ENCODE measurements around the gene ASB2. TPM values are rescaled to one million over a fixed set of nuclear protein-coding genes. Genes with fewer than 3 reads are reported as not detected.

The ASB2 gene
- total and polyA plus RNA-seq, 2 of the 8 experiments (the other 6 are each of a cell fraction or from before 2014, with no cell fraction given), result 1.0 to 2.1 TPM

DNA sequence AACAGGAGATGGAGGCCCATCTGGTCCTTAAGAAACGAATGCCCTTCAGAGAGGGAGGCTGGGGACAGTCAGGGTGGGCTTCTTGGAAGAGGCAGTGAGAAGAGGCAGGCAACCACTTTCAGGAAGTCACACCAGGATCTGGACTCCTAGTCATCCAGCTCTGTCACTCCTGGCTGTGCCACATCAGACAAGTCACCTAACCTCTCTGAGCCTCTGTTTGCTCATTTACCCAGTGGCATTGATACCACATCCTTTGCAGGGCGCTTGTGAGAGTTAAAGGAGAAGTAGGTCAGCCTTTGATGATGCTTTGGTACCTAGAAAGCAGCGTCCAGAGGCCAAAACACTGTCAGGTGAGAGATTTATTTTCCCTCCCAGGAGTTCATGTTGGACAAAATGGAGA lies 31.9 kb upstream of the ASB2 start:
- TF ChIP-seq KDM1A (IDR thresholded peaks at IDR 0.05; ENCODE audit: borderline replicate concordance, low read length) (no peak), ASH2L (IDR thresholded peaks at IDR 0.05; ENCODE audit: low read length) (no peak), FOSL1 (IDR thresholded peaks at IDR 0.05; ENCODE audit: insufficient read depth, low read depth, low read length) (no peak), KDM4A (IDR thresholded peaks at IDR 0.05; ENCODE audit: low read depth, low read length, severe bottlenecking) (no peak), TAF1 (IDR thresholded peaks at IDR 0.05; ENCODE audit: low read depth, low read length) (no peak), JUND (IDR thresholded peaks at IDR 0.05; ENCODE audit: low read length) (no peak), CHD2 (IDR thresholded peaks at IDR 0.05; ENCODE audit: low read length) (no peak), PHF8 (conservative IDR thresholded peaks at IDR 0.05; ENCODE audit: low read depth, low read length) (no peak), TCF12 (IDR thresholded peaks at IDR 0.05; ENCODE audit: low read depth, low read length) (no peak), CHD1 (IDR thresholded peaks at IDR 0.05; ENCODE audit: low read depth, low read length) (no peak), HDAC6 (IDR thresholded peaks at IDR 0.05; ENCODE audit: low read depth, low read length) (no peak)
- TF ChIP-seq, protein P1, sequence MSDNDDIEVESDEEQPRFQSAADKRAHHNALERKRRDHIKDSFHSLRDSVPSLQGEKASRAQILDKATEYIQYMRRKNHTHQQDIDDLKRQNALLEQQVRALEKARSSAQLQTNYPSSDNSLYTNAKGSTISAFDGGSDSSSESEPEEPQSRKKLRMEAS (IDR thresholded peaks at IDR 0.05), result no peak

More for the DNA sequence above, 31.9 kb upstream of the ASB2 start:
- Histone ChIP-seq H3K27ac (ENCODE audit: low read depth, low read length) (no peak overlapping the region), H3K18ac (ENCODE audit: extremely low read depth, low read length) (no peak overlapping the region), H2BK15ac (ENCODE audit: low read length) (no peak overlapping the region), H3K23me2 (ENCODE audit: low read depth, low read length) (peaks cover 3% of the 10 kb centered on the region; the same call in 1 of the 2 replicates), H3K79me1 (ENCODE audit: low read depth, low read length) (no peaks in the 10 kb centered on the region), H3K9me3 (ENCODE audit: insufficient read depth in 2 of 2, low read depth in 1 of 2, low read length in 1 of 2) (no peaks in the 10 kb centered on the region), H3K4me2 (ENCODE audit: insufficient read depth in 1 of 2, low read depth in 2 of 2, low read length in 2 of 2) (no peak overlapping the region), H2BK5ac (ENCODE audit: low read depth, low read length) (no peak overlapping the region), H2AFZ (ENCODE audit: low read length) (no peak overlapping the region), H4K20me1 (replicated peaks in 1 of 2; ENCODE audit: control insufficient read depth in 1 of 2, insufficient read depth in 2 of 2, low read length in 2 of 2) (peaks cover 0 to 2% of the 10 kb centered on the region in 2 experiments), H3K4me1 (replicated peaks in 1 of 4; ENCODE audit: control insufficient read depth in 3 of 4, insufficient read depth in 4 of 4, low read length in 3 of 4) (no peaks in the 10 kb centered on the region), H3K14ac (ENCODE audit: insufficient read length) (no peak overlapping the region), H3K79me2 (ENCODE audit: control insufficient read depth in 1 of 2, insufficient read depth in 2 of 2, low read length in 2 of 2) (no peaks in the 10 kb centered on the region), H3K56ac (replicated peaks; ENCODE audit: insufficient read length, low read depth, low read length) (no peak overlapping the region), H2BK20ac (ENCODE audit: low read length) (no peak overlapping the region), H4K8ac (ENCODE audit: extremely low read depth, insufficient read depth, low read length) (no peak overlapping the region), H3K36me3 (ENCODE audit: control insufficient read depth in 2 of 4, insufficient read depth in 4 of 4, low read length in 3 of 4) (no peaks in the 10 kb centered on the region), H3K9ac (replicated peaks in 1 of 4; ENCODE audit: extremely low read depth in 1 of 4, low read depth in 3 of 4, low read length in 3 of 4) (no peak overlapping the region), H4K91ac (replicated peaks; ENCODE audit: insufficient read length, low read length) (no peak overlapping the region), H2AK5ac (ENCODE audit: low read depth, low read length) (no peak overlapping the region), H3K4me3 (ENCODE audit: extremely low read depth in 1 of 4, insufficient read depth in 2 of 4, low read depth in 3 of 4, low read length in 4 of 4) (no peak overlapping the region), H3K4ac (replicated peaks; ENCODE audit: insufficient read length, low read depth, low read length) (no peak overlapping the region), H4K5ac (ENCODE audit: insufficient read length, low read depth, low read length) (no peak overlapping the region), H2BK12ac (ENCODE audit: low read depth, low read length) (no peak overlapping the region), H2BK120ac (replicated peaks; ENCODE audit: low read depth, low read length) (no peak overlapping the region), H3K23ac (ENCODE audit: insufficient read length) (no peak overlapping the region), H3K27me3 (replicated peaks in 1 of 4; ENCODE audit: control insufficient read depth in 3 of 4, extremely low read depth in 1 of 4, insufficient read depth in 3 of 4, low read length in 3 of 4) (peaks cover 0 to 2% (median 0%) of the 10 kb centered on the region in 4 experiments; a peak in 1 of 7 replicates)
- ChIA-PET CTCF (ENCODE audit: partially characterized antibody) (interaction anchor here (1.3 to 20.5 kb wide), 2 partner anchors 28 to 64 kb away, joined by 4 to 484 read pairs; no protein-coding TSS in a partner anchor), POLR2A (ENCODE audit: partially characterized antibody) (interaction anchor here (1.2 kb wide), 1 partner anchor 71 kb away, joined by 3 read pairs; no protein-coding TSS in a partner anchor)
- DNase-seq (ENCODE audit: low read depth in 1 of 2, low spot score in 2 of 2), result no peak
- no peak for FAIRE-seq
- WGBS, 2 experiments (ENCODE audit: extremely low coverage in 1 of 2, insufficient coverage in 1 of 2, insufficient read length in 1 of 2, insufficient replicate concordance in 2 of 2, low coverage in 1 of 2, low lambda C conversion rate in 2 of 2, missing lambda C conversion rate in 1 of 2), result 67% methylated on average over 3 of the region's 3 CpGs; no CpG with 5 or more reads in 1 of the 2 experiments
